Smooth muscle cell (in vitro differentiated cells): ENCODE data around the gene CFAP97D1. TPM values are rescaled to one million over a fixed set of nuclear protein-coding genes. Genes with fewer than 3 reads are reported as not detected.

Experiments
- DNase-seq: peaks from one replicate; lab custom pipeline; 2025; ENCODE audit not compliant: unreplicated experiment; lab: John Stamatoyannopoulos, UW
- H2AFZ ChIP-seq: fragments of 200-600 bp; sonication (generic); 2 replicates; pipeline ENCODE4 v1.6.0; 2016; ENCODE audit warnings: antibody characterized with exemption, low read depth, mild to moderate bottlenecking
- H3F3A ChIP-seq: fragments of 200-600 bp; sonication (generic); 2 replicates; pipeline ENCODE4 v1.6.0; 2017; ENCODE audit warnings: antibody characterized with exemption, low read depth
- H3K27ac ChIP-seq: fragments of 200-600 bp; sonication (generic); 2 replicates; pipeline ENCODE4 v1.5.1; 2016; ENCODE audit warnings: low read depth, mild to moderate bottlenecking
- H3K27me3 ChIP-seq: fragments of 200-600 bp; sonication (generic); 2 replicates; pipeline ENCODE4 v1.6.1; 2016; ENCODE audit warnings: low read depth, mild to moderate bottlenecking
- H3K36me3 ChIP-seq: fragments of 200-600 bp; sonication (generic); 2 replicates; pipeline ENCODE4 v1.5.1; 2016; ENCODE audit warnings: low read depth
- H3K4me1 ChIP-seq: fragments of 200-600 bp; sonication (generic); 2 replicates; pipeline ENCODE4 v1.5.1; 2016; ENCODE audit warnings: low read depth
- H3K4me2 ChIP-seq: fragments of 200-600 bp; sonication (generic); 2 replicates; pipeline ENCODE4 v1.6.0; 2016; ENCODE audit warnings: mild to moderate bottlenecking
- H3K4me3 ChIP-seq: fragments of 200-600 bp; sonication (generic); 2 replicates; pipeline ENCODE4 v1.5.1; 2016; ENCODE audit warnings: mild to moderate bottlenecking
- H3K79me2 ChIP-seq: fragments of 200-600 bp; sonication (generic); 2 replicates; pipeline ENCODE4 v1.6.0; 2016; ENCODE audit warnings: low read depth, mild to moderate bottlenecking
- H3K9ac ChIP-seq: fragments of 200-600 bp; sonication (generic); 2 replicates; pipeline ENCODE4 v1.6.0; 2016; ENCODE audit warnings: low read depth
- H3K9me3 ChIP-seq: fragments of 200-600 bp; sonication (generic); replicated peaks from 2 replicates; pipeline ENCODE4 v1.5.1; 2016; ENCODE audit warnings: low read depth
- H4K20me1 ChIP-seq: fragments of 200-600 bp; sonication (generic); 2 replicates; pipeline ENCODE4 v1.6.0; 2016; ENCODE audit warnings: low read depth
- WGBS: methylation state at CpG from one replicate; pipeline ENCODE4 v1.1.7; 2016; ENCODE audit warnings: low lambda C conversion rate; 5-methylcytosine and 5-hydroxymethylcytosine counted together
- polyA plus RNA-seq: library from polyadenylated mRNA; unstranded; fragments of >200 nt; fragmentation: Nextera tagmentation; extraction: Ambion mirVana; gene quantifications from 2 replicates; pipeline ENCODE4 v1.2.1, GENCODE V29; 2016
- total RNA-seq: library from RNA; depleted of rRNA; stranded (reverse); fragments of >200 nt; gene quantifications from 2 replicates; pipeline ENCODE4 v1.2.3, GENCODE V29; 2014
- TF ChIP-seq, protein P1 (sequence below): fragments of 200-600 bp; sonication (generic); IDR thresholded peaks from 2 replicates; pipeline ENCODE4 v1.5.1; 2017; ENCODE audit warnings: borderline replicate concordance, mild to moderate bottlenecking, antibody characterized with exemption; ENCODE audit not compliant: insufficient read depth, poor library complexity, severe bottlenecking

The CFAP97D1 gene
- total RNA-seq = 0.09 TPM in 2 replicates
- polyA plus RNA-seq = not detected in 2 replicates

DNA sequence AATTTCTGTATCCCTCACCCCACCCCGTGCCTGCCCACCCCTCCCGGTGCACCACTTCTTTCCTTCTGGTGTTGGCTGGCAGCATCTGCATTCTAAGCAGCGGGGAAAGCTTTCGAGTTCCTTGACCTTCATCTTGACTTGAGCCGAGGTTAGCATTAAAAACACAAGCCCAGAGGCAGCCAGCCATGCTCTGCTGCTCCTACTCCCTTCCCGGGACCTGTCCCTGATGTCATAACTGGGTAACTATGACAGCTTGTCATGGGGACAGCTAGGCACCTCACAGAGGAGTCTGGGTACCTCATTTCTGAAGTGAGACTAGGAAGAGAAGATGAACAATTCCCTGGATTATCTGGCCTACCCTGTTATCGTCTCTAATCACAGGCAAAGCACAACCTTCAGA is at the start of gene CFAP97D1:
Gene CFAP97D1 (plus strand): TSS at position 301 of the 400 bp plus-strand sequence. CDS start 28 bp downstream, at position 329.
- Histone ChIP-seq H3K36me3 (no peaks in the 10 kb centered on the region), H3K27ac (peak within 1 kb of the TSS; percentile 99), H3K79me2 (peaks cover 25% of the 10 kb centered on the region), H3K4me3 (peak within 1 kb of the TSS; percentile 85), H3K9ac (peak within 1 kb of the TSS; percentile 100), H3K4me1 (peaks cover 14% of the 10 kb centered on the region), H2AFZ (peak within 1 kb of the TSS; percentile 41), H3K4me2 (peak within 1 kb of the TSS; percentile 97), H3F3A (peaks cover 3% of the 10 kb centered on the region), H3K9me3 (no peaks in the 10 kb centered on the region), H3K27me3 (no peaks in the 10 kb centered on the region), H4K20me1 (peaks cover 2% of the 10 kb centered on the region)
- TF ChIP-seq, protein P1, sequence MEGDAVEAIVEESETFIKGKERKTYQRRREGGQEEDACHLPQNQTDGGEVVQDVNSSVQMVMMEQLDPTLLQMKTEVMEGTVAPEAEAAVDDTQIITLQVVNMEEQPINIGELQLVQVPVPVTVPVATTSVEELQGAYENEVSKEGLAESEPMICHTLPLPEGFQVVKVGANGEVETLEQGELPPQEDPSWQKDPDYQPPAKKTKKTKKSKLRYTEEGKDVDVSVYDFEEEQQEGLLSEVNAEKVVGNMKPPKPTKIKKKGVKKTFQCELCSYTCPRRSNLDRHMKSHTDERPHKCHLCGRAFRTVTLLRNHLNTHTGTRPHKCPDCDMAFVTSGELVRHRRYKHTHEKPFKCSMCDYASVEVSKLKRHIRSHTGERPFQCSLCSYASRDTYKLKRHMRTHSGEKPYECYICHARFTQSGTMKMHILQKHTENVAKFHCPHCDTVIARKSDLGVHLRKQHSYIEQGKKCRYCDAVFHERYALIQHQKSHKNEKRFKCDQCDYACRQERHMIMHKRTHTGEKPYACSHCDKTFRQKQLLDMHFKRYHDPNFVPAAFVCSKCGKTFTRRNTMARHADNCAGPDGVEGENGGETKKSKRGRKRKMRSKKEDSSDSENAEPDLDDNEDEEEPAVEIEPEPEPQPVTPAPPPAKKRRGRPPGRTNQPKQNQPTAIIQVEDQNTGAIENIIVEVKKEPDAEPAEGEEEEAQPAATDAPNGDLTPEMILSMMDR = no peak
- WGBS = 86% methylated on average over 7 of the region's 7 CpGs
- DNase-seq = no peak

DNA sequence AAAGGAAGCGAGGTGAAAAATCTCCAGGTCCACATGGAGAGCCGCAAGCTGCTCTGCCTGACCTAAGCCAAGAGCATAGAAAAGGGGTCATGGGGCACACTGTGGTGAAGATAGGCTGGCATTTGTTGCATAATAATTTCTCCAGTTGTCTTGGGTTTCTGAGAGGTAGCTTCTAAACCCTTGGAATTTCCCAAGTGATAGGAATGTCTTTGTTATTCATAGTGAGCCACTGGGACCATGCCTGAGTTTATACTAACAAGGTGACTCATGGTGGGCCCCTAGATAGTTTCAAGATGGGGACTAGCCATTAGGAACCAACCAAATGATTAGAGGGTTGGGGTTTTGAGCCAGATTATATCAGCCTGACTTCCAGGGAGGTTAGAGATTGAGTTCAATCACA is 47.3 kb upstream of the CFAP97D1 start:
- Histone ChIP-seq H3K9me3 (no peaks in the 10 kb centered on the region), H3K4me1 (no peaks in the 10 kb centered on the region), H3K4me2 (no peak overlapping the region), H3K36me3 (no peaks in the 10 kb centered on the region), H3K9ac (no peak overlapping the region), H3F3A (peaks cover 7% of the 10 kb centered on the region), H4K20me1 (no peaks in the 10 kb centered on the region), H2AFZ (no peak overlapping the region), H3K4me3 (no peak overlapping the region), H3K79me2 (no peaks in the 10 kb centered on the region), H3K27ac (no peak overlapping the region), H3K27me3 (no peaks in the 10 kb centered on the region)
- TF ChIP-seq, protein P1 = no peak
- no peak for DNase-seq
- 85% methylated on average over 2 of the region's 2 CpGs for WGBS

DNA sequence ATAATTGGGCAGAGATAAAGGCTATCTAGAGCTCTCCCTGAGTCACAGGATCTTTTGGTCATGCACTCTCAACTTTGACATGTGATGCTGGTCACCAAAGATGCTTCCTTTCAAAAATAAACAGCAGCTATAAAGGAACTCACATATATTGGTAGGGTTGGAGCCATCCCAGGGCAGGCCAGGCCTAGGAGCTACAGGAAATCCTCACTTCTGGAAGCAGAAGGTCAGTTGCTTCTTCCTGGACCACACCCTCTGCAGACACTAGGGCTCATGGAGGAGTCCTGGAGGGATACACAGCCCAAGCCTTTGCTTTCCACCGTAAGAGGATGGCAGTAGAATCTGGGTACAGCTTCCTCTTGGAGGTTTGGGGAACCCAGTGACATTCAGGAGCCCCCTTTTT is 46.3 kb upstream of the CFAP97D1 start:
- Histone ChIP-seq H2AFZ (no peak overlapping the region), H3F3A (peaks cover 7% of the 10 kb centered on the region), H3K9ac (no peak overlapping the region), H3K79me2 (no peaks in the 10 kb centered on the region), H3K4me2 (no peak overlapping the region), H4K20me1 (no peaks in the 10 kb centered on the region), H3K4me1 (no peaks in the 10 kb centered on the region), H3K4me3 (no peak overlapping the region), H3K27me3 (no peaks in the 10 kb centered on the region), H3K36me3 (no peaks in the 10 kb centered on the region), H3K27ac (no peak overlapping the region), H3K9me3 (no peaks in the 10 kb centered on the region)
- TF ChIP-seq, protein P1 = no peak
- DNase-seq = no peak
- WGBS = 94% methylated on average over 1 of the region's 1 CpG

DNA sequence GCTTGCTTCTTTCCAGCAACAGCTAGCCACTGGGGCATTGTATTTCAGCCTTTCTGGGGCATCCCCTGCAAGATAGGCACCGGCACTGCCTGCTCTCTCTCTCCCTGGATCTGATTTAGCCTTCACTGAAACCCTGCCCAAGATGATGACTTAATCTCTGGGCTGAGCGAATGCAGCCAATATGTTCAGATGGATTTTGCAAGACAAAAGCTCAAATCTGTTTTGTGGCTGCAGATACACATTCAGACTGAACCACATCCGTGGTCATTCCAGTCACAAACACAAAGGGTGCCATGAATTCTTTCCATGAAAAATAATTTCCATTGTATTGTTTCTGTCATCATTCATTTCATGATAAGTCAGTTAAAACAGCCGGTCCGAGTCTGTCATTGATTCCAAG is 45.9 kb upstream of the CFAP97D1 start:
- no peak overlapping the region for H2AFZ ChIP-seq
- H3K27me3 ChIP-seq = no peaks in the 10 kb centered on the region
- no peaks in the 10 kb centered on the region for H3K9me3 ChIP-seq
- WGBS = 80% methylated on average over 5 of the region's 5 CpGs
- H3K79me2 ChIP-seq = no peaks in the 10 kb centered on the region
- no peak overlapping the region for H3K27ac ChIP-seq
- no peak overlapping the region for H3K4me2 ChIP-seq
- H3K4me1 ChIP-seq = no peaks in the 10 kb centered on the region
- no peaks in the 10 kb centered on the region for H3K36me3 ChIP-seq
- TF ChIP-seq, protein P1 = no peak
- H3K4me3 ChIP-seq = no peak overlapping the region
- no peak overlapping the region for H3K9ac ChIP-seq
- H3F3A ChIP-seq = peaks cover 7% of the 10 kb centered on the region
- DNase-seq = no peak
- no peaks in the 10 kb centered on the region for H4K20me1 ChIP-seq
